Natural killer cell (primary cell): ENCODE data around the gene CYTH1. TPM values are rescaled to one million over a fixed set of nuclear protein-coding genes. Genes with fewer than 3 reads are reported as not detected.
A peak's percentile ranks its signal among the peaks of the same experiment; 100 is the strongest.

Experiments used
- ATAC-seq, 3 donors: fragments of 150-1000 bp in 2 of 3; fragments of 200-7000 bp in 1 of 3; cut with Tn5 transposase; 1 replicate in 1 of 3; 2 replicates in 2 of 3; pipeline ENCODE4 v1.10.0; 2021; ENCODE audit warnings: mild to moderate bottlenecking in 2 of 3, moderate library complexity in 2 of 3
- DNase-seq, 2 donors: peaks; one replicate each; pipeline versions ENCODE4 v3.0.0 to v3.0.0-alpha.2; 2013 to 2021; ENCODE audit warnings: mixed read lengths in 1 of 2
- H3K27ac ChIP-seq: one replicate; pipeline ENCODE4 v1.5.1; 2013; ENCODE audit warnings: mild to moderate bottlenecking, low read length
- H3K27me3 ChIP-seq: one replicate; pipeline ENCODE4 v1.6.1; 2013; ENCODE audit warnings: low read length; ENCODE audit not compliant: control insufficient read depth, insufficient read depth
- H3K36me3 ChIP-seq: one replicate; pipeline ENCODE4 v1.6.1; 2013; ENCODE audit warnings: low read length; ENCODE audit not compliant: control insufficient read depth, insufficient read depth
- H3K4me1 ChIP-seq: one replicate; pipeline ENCODE4 v1.6.1; 2013; ENCODE audit warnings: low read length; ENCODE audit not compliant: control insufficient read depth, insufficient read depth
- H3K4me3 ChIP-seq: one replicate; pipeline ENCODE4 v1.5.1; 2013; ENCODE audit warnings: low read length
- H3K9me3 ChIP-seq: one replicate; pipeline ENCODE4 v1.6.1; 2013; ENCODE audit warnings: low read length; ENCODE audit not compliant: control insufficient read depth, insufficient read depth
- H3K27ac Mint-ChIP-seq, 2 donors: one replicate each; pipeline ENCODE4 v1.8.0; 2022; ENCODE audit warnings: mild to moderate bottlenecking in 2 of 2, mixed read lengths in 2 of 2, moderate library complexity in 1 of 2
- H3K27me3 Mint-ChIP-seq, 2 donors: one replicate each; pipeline ENCODE4 v1.8.0; 2022; ENCODE audit warnings: low read depth in 2 of 2, mixed read lengths in 2 of 2
- H3K36me3 Mint-ChIP-seq: one replicate; pipeline ENCODE4 v1.8.0; 2022; ENCODE audit warnings: mixed read lengths
- H3K4me1 Mint-ChIP-seq, 2 donors: one replicate each; pipeline ENCODE4 v1.8.0; 2022; ENCODE audit warnings: mixed read lengths in 2 of 2
- H3K4me3 Mint-ChIP-seq: one replicate; pipeline ENCODE4 v1.8.0; 2022; ENCODE audit warnings: mild to moderate bottlenecking, moderate library complexity, mixed read lengths
- H3K9me3 Mint-ChIP-seq, 2 donors: one replicate each; pipeline ENCODE4 v1.8.0; 2022; ENCODE audit warnings: mixed read lengths in 2 of 2
- WGBS: methylation state at CpG from one replicate; pipeline ENCODE4 v1.1.7; 2013; ENCODE audit warnings: missing lambda C conversion rate; ENCODE audit not compliant: insufficient coverage; 5-methylcytosine and 5-hydroxymethylcytosine counted together
- intact Hi-C: fragments of 100-400 bp; cut with micrococcal nuclease; formaldehyde crosslinking; loops from one replicate; pipeline ENCODE4 v1.14.2; 2022
- total RNA-seq, 4 donors: library from RNA; stranded (reverse); fragments of 120-200 nt in 1 of 4; gene quantifications; one replicate each; pipeline versions ENCODE4 v1.2.3 to v1.2.4, GENCODE V29; 2013 to 2022
- TF ChIP-seq, protein P1 (sequence below): fragments of 200-600 bp; IDR thresholded peaks from one replicate; pipeline ENCODE4 v1.8.0; 2022; ENCODE audit warnings: antibody characterized with exemption

CYTH1 gene
- total RNA-seq, 3 donors from 2014 or later (not counting 1 experiment from before 2014, with no cell fraction given), result 437 to 514 (median 457) TPM

DNA sequence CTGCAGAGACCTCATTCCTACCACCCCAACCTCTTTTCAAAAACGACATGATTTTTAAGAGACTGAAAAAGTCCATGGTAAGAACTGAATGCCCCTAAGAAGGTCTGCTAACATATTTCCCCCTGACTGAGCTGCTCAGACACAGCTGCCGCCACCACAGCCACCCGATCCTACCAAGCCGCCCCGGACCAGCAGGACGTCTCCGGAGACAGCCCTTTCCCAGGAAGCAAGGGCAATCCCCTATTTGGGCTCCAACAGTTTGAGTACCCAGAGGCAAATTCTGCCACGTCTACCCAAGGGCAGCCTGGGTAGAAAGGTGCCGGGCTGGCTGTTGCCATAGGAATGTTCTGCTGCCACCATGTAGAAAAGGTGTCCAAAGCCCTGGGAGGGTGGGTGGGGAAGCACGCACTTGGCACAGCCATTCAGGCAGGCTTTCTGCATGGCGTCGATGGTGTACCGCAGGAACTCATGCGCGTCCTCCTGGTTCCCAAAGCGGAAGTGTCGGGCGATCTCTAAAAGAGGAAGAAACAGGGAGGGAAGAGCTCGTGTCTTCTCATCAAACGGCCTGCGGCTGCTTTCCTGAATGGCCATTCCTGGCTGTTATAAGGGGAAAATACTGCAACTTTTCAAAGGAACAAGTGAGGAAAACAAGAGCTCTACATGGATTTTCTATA, 44.9 kb upstream of the CYTH1 start:
- peaks cover 9 to 29% of the 10 kb centered on the region in 2 donors for H3K4me1 Mint-ChIP-seq
- H3K36me3 ChIP-seq, result peaks cover 89% of the 10 kb centered on the region
- 88% methylated on average over 21 of the region's 21 CpGs for WGBS
- ATAC-seq (no peak), DNase-seq (no peak)
- TF ChIP-seq, protein P1, sequence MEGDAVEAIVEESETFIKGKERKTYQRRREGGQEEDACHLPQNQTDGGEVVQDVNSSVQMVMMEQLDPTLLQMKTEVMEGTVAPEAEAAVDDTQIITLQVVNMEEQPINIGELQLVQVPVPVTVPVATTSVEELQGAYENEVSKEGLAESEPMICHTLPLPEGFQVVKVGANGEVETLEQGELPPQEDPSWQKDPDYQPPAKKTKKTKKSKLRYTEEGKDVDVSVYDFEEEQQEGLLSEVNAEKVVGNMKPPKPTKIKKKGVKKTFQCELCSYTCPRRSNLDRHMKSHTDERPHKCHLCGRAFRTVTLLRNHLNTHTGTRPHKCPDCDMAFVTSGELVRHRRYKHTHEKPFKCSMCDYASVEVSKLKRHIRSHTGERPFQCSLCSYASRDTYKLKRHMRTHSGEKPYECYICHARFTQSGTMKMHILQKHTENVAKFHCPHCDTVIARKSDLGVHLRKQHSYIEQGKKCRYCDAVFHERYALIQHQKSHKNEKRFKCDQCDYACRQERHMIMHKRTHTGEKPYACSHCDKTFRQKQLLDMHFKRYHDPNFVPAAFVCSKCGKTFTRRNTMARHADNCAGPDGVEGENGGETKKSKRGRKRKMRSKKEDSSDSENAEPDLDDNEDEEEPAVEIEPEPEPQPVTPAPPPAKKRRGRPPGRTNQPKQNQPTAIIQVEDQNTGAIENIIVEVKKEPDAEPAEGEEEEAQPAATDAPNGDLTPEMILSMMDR, result no peak
- H3K9me3 Mint-ChIP-seq, result no peaks in the 10 kb centered on the region
- peaks cover 33% of the 10 kb centered on the region for H3K36me3 Mint-ChIP-seq
- H3K27ac ChIP-seq, result no peak overlapping the region
- no peaks in the 10 kb centered on the region for H3K27me3 ChIP-seq
- H3K4me3 ChIP-seq, result no peak overlapping the region
- no peak overlapping the region for H3K27ac Mint-ChIP-seq
- no peaks in the 10 kb centered on the region for H3K27me3 Mint-ChIP-seq
- no peaks in the 10 kb centered on the region for H3K9me3 ChIP-seq
- no peak overlapping the region for H3K4me3 Mint-ChIP-seq
- H3K4me1 ChIP-seq, result peaks cover 7% of the 10 kb centered on the region
- intact Hi-C loops, result no loop called here

DNA sequence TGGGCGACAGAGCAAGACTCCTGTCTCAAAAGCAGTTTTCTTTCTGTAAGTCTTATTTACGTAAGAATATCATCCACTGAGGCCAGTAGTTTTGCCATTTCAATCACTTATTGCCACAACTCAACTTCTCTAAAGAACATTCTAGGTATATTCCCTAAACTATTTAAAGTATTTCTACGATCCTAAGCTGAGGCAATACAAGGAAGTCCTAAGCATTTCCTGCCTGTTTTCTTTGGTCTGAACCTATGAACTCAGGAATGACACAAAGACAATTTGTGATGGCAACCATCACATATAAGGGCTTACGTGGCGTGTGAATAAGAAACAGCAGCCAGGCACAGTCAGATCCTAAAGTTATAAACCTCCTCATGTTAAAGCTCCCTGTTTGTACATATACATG, 44.3 kb upstream of the CYTH1 start:
- no peak overlapping the region for H3K4me3 Mint-ChIP-seq
- Histone ChIP-seq H3K27ac (no peak overlapping the region), H3K4me3 (no peak overlapping the region), H3K4me1 (peaks cover 7% of the 10 kb centered on the region), H3K36me3 (peaks cover 88% of the 10 kb centered on the region), H3K9me3 (no peaks in the 10 kb centered on the region), H3K27me3 (no peaks in the 10 kb centered on the region)
- TF ChIP-seq, protein P1, result no peak
- peaks cover 33% of the 10 kb centered on the region for H3K36me3 Mint-ChIP-seq
- peaks cover 9 to 29% of the 10 kb centered on the region in 2 donors for H3K4me1 Mint-ChIP-seq
- 95% methylated on average over 5 of the region's 5 CpGs for WGBS
- DNase-seq, result no peak
- H3K27me3 Mint-ChIP-seq, result no peaks in the 10 kb centered on the region
- H3K27ac Mint-ChIP-seq, result no peak overlapping the region
- intact Hi-C loops, result no loop called here
- ATAC-seq, result no peak
- H3K9me3 Mint-ChIP-seq, result no peaks in the 10 kb centered on the region

GRCh38 chr17:78825696-78826095, 43.6 kb upstream of the CYTH1 start:
- Histone ChIP-seq H3K4me3 (no peak overlapping the region), H3K36me3 (peaks cover 89% of the 10 kb centered on the region), H3K9me3 (no peaks in the 10 kb centered on the region), H3K27ac (no peak overlapping the region), H3K27me3 (no peaks in the 10 kb centered on the region), H3K4me1 (peaks cover 7% of the 10 kb centered on the region)
- Mint-ChIP-seq H3K27ac (peak overlapping the region in 1 of 2 donors; percentile 48), H3K27me3 (no peaks in the 10 kb centered on the region), H3K36me3 (peaks cover 32% of the 10 kb centered on the region), H3K4me1 (peaks cover 8 to 29% of the 10 kb centered on the region in 2 donors), H3K9me3 (no peaks in the 10 kb centered on the region), H3K4me3 (peak overlapping the region; percentile 4)
- no peak for ATAC-seq
- TF ChIP-seq, protein P1, result no peak
- WGBS, result 96% methylated on average over 6 of the region's 6 CpGs
- intact Hi-C loops, result no loop called here
- no peak for DNase-seq

- H3K27me3 ChIP-seq, result no peaks in the 10 kb centered on the region
- Mint-ChIP-seq H3K4me3 (no peak overlapping the region), H3K36me3 (peaks cover 24% of the 10 kb centered on the region), H3K4me1 (peaks cover 7 to 29% of the 10 kb centered on the region in 2 donors), H3K9me3 (no peaks in the 10 kb centered on the region), H3K27me3 (no peaks in the 10 kb centered on the region), H3K27ac (no peak overlapping the region)
- intact Hi-C loops, result no loop called here
- no peak overlapping the region for H3K27ac ChIP-seq
- H3K4me3 ChIP-seq, result no peak overlapping the region
- peaks cover 13% of the 10 kb centered on the region for H3K4me1 ChIP-seq
- no peak for ATAC-seq
- DNase-seq, result no peak
- no peaks in the 10 kb centered on the region for H3K9me3 ChIP-seq
- TF ChIP-seq, protein P1, result no peak
- peaks cover 90% of the 10 kb centered on the region for H3K36me3 ChIP-seq
- 96% methylated on average over 7 of the region's 7 CpGs for WGBS
Observed at GRCh38 chr17:78824240-78824639, 42.2 kb upstream of the CYTH1 start.
